NT2/D1 (cell line): ENCODE data around the gene TBC1D17.

ENCODE experiments used
- DNase-seq: peaks from one replicate; pipeline ENCODE4 v3.0.0-alpha.2; 2011; ENCODE audit warnings: low read depth, low spot score
- H3K27me3 ChIP-seq: 2 replicates; pipeline ENCODE4 v1.6.0; 2011; ENCODE audit warnings: mild to moderate bottlenecking; ENCODE audit not compliant: insufficient read length, insufficient read depth
- H3K36me3 ChIP-seq: 2 replicates; pipeline ENCODE4 v1.6.1; 2011; ENCODE audit warnings: mild to moderate bottlenecking, low read length, mixed read lengths; ENCODE audit not compliant: insufficient read depth, insufficient read length
- H3K4me1 ChIP-seq: 2 replicates; pipeline ENCODE4 v1.5.1; 2011; ENCODE audit not compliant: insufficient read depth, insufficient read length
- H3K4me3 ChIP-seq: 2 replicates; pipeline ENCODE4 v1.5.1; 2011; ENCODE audit warnings: low read depth; ENCODE audit not compliant: insufficient read length
- H3K9ac ChIP-seq: 2 replicates; pipeline ENCODE4 v1.6.0; 2011; ENCODE audit warnings: low read depth; ENCODE audit not compliant: insufficient read length
- H3K9me3 ChIP-seq: 2 replicates; pipeline ENCODE4 v1.5.1; 2011; ENCODE audit warnings: mild to moderate bottlenecking, low read length; ENCODE audit not compliant: insufficient read depth
- SUZ12 ChIP-seq: IDR thresholded peaks from 2 replicates; pipeline ENCODE4 v1.6.1; 2011; ENCODE audit not compliant: insufficient read length, insufficient read depth; ENCODE audit errors: extremely low read depth
- YY1 ChIP-seq: IDR thresholded peaks from 2 replicates; pipeline ENCODE4 v1.6.1; 2011; ENCODE audit not compliant: insufficient read length, insufficient read depth
- ZNF274 ChIP-seq: IDR thresholded peaks from 2 replicates; pipeline ENCODE4 v1.6.1; 2011; ENCODE audit warnings: mild to moderate bottlenecking, low read depth, low read length

The TBC1D17 gene

DNA sequence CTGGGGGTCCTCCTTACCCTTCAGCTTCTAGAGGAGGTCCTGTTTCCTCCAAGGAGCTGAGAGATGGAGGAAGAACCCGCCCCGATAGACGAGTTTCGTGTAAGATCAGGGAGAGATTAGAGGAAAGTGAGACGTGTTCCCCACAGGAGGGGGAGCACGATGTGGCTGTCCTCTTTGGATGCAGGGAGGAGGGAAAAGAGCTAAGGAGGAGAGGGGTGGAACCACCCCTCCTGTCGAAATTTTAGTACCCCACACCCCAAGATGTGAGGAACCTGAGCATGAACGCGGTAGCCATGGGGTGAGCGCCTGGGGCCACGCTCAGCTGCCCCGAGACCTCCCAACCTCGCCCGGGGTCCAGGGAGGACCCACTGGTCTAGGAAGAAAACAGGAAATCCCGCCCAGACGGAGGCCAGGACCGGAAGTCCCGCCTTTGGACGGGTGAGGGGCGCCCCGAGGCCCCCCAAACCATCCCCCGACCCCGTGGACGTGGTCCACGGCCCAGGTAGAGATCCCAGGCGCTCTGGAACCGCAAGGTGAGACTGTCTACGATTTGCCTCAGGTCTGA lies 1.6 kb upstream of the TBC1D17 start:
- no peak for DNase-seq
- no peak for TF ChIP-seq SUZ12
- TF ChIP-seq YY1, result no peak
- TF ChIP-seq ZNF274, result no peak
- Histone ChIP-seq H3K9me3 (no peaks in the 10 kb centered on the region), H3K27me3 (no peaks in the 10 kb centered on the region), H3K36me3 (peaks cover 65% of the 10 kb centered on the region), H3K4me1 (peaks cover 19% of the 10 kb centered on the region), H3K9ac (peak overlapping the region; percentile 96), H3K4me3 (peak overlapping the region; percentile 94)

DNA sequence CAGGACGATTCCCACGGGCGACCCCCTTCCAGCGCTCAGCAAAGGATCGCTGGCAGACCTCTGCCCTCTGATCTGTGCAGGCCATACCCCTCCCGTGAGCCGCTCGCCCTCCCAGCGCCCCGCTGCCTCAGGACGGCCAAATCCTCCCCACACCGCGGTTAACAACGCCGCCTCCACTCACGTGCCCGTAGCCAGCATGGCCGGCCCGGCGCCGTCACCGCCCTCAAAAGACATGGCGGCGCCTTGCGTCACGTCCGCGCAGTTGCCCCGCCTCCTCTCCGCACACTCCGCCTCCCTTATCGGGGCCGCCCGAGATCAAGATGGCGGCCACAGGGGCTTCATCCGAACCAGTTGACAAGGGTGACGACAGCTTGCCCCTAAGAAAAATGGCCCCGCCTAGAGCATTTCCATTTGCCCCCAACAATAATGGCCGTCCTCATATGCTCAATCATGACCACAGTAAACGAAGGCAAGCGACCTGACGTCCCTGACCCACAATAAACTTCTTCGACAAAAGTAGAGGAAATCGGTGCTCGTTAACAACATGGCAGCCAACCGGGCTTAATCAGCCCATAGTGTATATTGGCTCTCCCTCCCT lies 981 bp upstream of the TBC1D17 start:
- peak; percentile 94 for DNase-seq
- Histone ChIP-seq H3K9me3 (no peaks in the 10 kb centered on the region), H3K4me3 (peak overlapping the region; percentile 94), H3K36me3 (peaks cover 65% of the 10 kb centered on the region), H3K27me3 (no peaks in the 10 kb centered on the region), H3K9ac (peak overlapping the region; percentile 96), H3K4me1 (peaks cover 18% of the 10 kb centered on the region)
- no peak for TF ChIP-seq ZNF274
- peak; percentile 98 for TF ChIP-seq YY1

GRCh38 chr19:49877879-49878743 lies 609 bp downstream of the TBC1D17 start:
- Histone ChIP-seq H3K4me1 (peaks cover 15% of the 10 kb centered on the region), H3K27me3 (no peaks in the 10 kb centered on the region), H3K9ac (peak overlapping the region; percentile 90), H3K4me3 (peak overlapping the region; percentile 94), H3K9me3 (no peaks in the 10 kb centered on the region), H3K36me3 (peaks cover 68% of the 10 kb centered on the region)
- DNase-seq, result peak; percentile 90
- TF ChIP-seq YY1 (no peak), SUZ12 (no peak), ZNF274 (no peak)

DNA sequence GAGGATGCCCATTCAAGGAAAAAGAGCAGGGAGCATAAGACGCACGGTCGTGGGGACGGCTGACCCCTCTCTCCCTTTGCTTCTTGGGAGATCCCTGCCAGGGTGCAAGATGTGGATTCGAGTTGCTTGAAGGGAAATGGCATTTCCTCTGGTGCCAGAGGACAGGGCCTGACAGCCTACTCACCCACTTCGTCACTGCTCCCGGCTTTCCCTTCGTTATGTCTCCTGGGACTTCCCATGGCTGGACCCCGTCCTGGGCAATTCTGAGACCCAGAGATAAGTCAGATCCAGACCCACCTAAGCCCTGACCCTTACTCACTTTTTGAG lies 1.2 kb downstream of the TBC1D17 start:
- H3K36me3 ChIP-seq, result peaks cover 68% of the 10 kb centered on the region
- peak overlapping the region; percentile 86 for H3K9ac ChIP-seq
- H3K4me1 ChIP-seq, result peaks cover 15% of the 10 kb centered on the region
- no peaks in the 10 kb centered on the region for H3K27me3 ChIP-seq
- no peak for TF ChIP-seq YY1
- no peak for TF ChIP-seq ZNF274
- no peak for TF ChIP-seq SUZ12
- DNase-seq, result no peak
- H3K4me3 ChIP-seq, result peak overlapping the region; percentile 83
- H3K9me3 ChIP-seq, result no peaks in the 10 kb centered on the region

DNA sequence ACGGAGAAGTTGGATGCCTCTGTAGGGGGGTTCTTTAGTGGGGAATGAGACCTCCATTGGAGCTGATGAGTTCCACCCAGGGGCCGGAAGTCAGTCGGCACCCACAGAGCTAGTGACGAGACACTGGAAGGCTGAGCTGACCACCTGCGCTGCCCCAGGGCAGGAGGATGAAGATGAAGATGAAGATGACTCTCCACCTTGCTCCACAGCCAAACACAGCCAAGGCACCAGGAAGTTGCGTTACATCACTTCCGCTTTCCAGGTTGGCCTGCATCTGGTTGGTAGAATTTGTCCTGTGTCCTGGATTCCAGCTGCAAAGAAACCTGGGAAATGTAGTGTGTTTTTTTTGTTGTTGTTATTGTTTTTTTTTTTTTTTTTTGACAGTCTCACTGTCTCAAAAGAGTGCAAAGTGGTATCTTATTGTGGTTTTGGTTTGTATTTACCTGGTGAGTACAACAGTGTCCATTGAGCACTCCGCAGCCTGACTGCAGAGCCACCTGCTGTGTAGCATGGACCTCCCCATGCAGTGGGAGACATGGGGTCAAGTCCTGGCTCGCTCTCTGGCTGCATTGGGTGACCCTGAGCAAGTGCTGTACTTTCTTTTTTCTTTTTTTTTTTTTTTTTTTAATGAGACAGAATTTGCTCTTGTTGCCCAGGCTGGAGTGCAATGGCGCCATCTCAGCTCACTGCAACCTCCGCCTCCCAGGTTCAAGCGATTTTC lies 1.9 kb downstream of the TBC1D17 start:
- TF ChIP-seq YY1, result no peak
- no peak for TF ChIP-seq ZNF274
- no peak for TF ChIP-seq SUZ12

GRCh38 chr19:49880162-49880869 lies 2.8 kb downstream of the TBC1D17 start:
- Histone ChIP-seq H3K4me1 (peaks cover 9% of the 10 kb centered on the region), H3K27me3 (no peaks in the 10 kb centered on the region), H3K9me3 (no peaks in the 10 kb centered on the region), H3K36me3 (peaks cover 66% of the 10 kb centered on the region), H3K9ac (no peak overlapping the region), H3K4me3 (no peak overlapping the region)
- TF ChIP-seq YY1, result no peak
- no peak for DNase-seq

More for the DNA sequence above, 1.9 kb downstream of the TBC1D17 start:
- Histone ChIP-seq H3K9me3 (no peaks in the 10 kb centered on the region), H3K4me1 (peaks cover 13% of the 10 kb centered on the region), H3K36me3 (peaks cover 68% of the 10 kb centered on the region), H3K9ac (no peak overlapping the region), H3K4me3 (no peak overlapping the region), H3K27me3 (no peaks in the 10 kb centered on the region)
- DNase-seq, result no peak

DNA sequence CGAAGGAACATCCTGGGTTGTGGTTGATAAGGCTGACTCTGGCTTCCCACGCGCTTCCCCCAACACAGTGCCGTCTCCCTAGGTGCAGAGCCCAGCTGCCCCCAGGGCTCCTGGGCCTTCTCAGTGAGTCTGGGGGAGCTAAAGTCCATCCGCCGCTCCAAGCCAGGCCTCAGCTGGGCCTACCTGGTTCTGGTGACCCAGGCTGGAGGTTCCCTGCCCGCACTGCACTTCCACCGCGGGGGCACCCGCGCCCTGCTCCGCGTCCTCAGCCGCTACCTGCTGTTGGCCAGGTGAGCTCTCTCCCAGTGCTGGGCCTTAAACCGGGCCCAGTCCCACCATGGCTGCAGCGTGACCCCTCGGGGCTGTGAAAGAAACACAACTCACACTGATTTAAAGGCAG lies 3.7 kb downstream of the TBC1D17 start:
- H3K36me3 ChIP-seq, result peaks cover 66% of the 10 kb centered on the region
- H3K27me3 ChIP-seq, result no peaks in the 10 kb centered on the region
- no peak overlapping the region for H3K9ac ChIP-seq
- peaks cover 6% of the 10 kb centered on the region for H3K4me1 ChIP-seq
- H3K9me3 ChIP-seq, result no peaks in the 10 kb centered on the region
- DNase-seq, result no peak
- TF ChIP-seq SUZ12, result no peak
- TF ChIP-seq YY1, result no peak
- no peak for TF ChIP-seq ZNF274
- no peak overlapping the region for H3K4me3 ChIP-seq
